ENCODE results near the gene USP49. TPM values are rescaled to one million over a fixed set of nuclear protein-coding genes. Genes with fewer than 3 reads are reported as not detected.
A peak's percentile ranks its signal among the peaks of the same experiment; 100 is the strongest.

The USP49 gene
- total and polyA plus RNA-seq, 2 of the 13 experiments (the other 11 are each of a cell fraction or from before 2014, with no cell fraction given) = 2.9 to 4.3 TPM

- TF ChIP-seq KDM5A (IDR thresholded peaks at IDR 0.05; ENCODE audit: borderline replicate concordance, low read length) (no peak), HES4 (CRISPR knock-in tag; IDR thresholded peaks at IDR 0.05; ENCODE audit: borderline replicate concordance) (no peak), RAD21 (CRISPR knock-in tag; IDR thresholded peaks at IDR 0.05) (peak; percentile 16; the same call in 1 of the 2 replicates), GMEB1 (CRISPR knock-in tag; IDR thresholded peaks at IDR 0.05; ENCODE audit: borderline replicate concordance) (no peak), MAFF (IDR thresholded peaks at IDR 0.05; ENCODE audit: low read depth, low read length) (no peak), ATRX (CRISPR knock-in tag; IDR thresholded peaks at IDR 0.05; ENCODE audit: borderline replicate concordance) (no peak), ZC3H13 (CRISPR knock-in tag; IDR thresholded peaks at IDR 0.05) (no peak), MED13 (CRISPR knock-in tag; IDR thresholded peaks at IDR 0.05) (no peak), NBN (conservative IDR thresholded peaks at IDR 0.05) (no peak), ZNF160 (CRISPR knock-in tag; IDR thresholded peaks at IDR 0.05) (no peak), ZBTB10 (CRISPR knock-in tag; IDR thresholded peaks at IDR 0.05; ENCODE audit: borderline replicate concordance) (no peak), ZNF180 (CRISPR knock-in tag; IDR thresholded peaks at IDR 0.05; ENCODE audit: borderline replicate concordance, low read depth) (no peak), ONECUT2 (CRISPR knock-in tag; IDR thresholded peaks at IDR 0.05) (no peak), ARNT (IDR thresholded peaks at IDR 0.05) (no peak), MEIS1 (CRISPR knock-in tag; IDR thresholded peaks at IDR 0.05; ENCODE audit: borderline replicate concordance) (no peak), FOXA3 (CRISPR knock-in tag; IDR thresholded peaks at IDR 0.05) (no peak)
Observed at GRCh38 chr6:41801380-41801779, 93.8 kb downstream of the USP49 start (continued).
